OCI-M2 (cell line): ENCODE measurements around the gene CRKL.

Experiments
- DNase-seq: peaks from one replicate; lab custom pipeline; 2025; ENCODE audit not compliant: unreplicated experiment; lab: John Stamatoyannopoulos, UW

The CRKL gene

DNA sequence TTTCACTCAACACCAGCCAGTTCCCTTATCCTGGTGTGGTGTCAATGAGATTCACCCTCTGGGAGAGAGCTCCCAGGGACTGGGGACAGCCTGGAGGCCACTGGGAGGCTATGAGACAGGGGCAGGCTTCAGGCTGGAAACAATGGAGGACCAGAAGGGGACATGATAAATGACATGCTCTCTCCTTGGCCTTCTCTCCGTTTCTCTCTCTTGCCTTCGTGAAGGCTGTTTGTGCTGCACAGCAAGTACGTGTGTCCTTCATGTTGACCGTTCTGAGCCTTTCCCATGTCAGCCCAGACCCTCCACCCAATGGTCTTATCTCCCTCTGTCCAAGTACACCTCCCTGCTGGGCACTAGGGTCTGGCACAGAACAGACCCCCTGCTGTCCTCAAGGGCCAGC is 63.3 kb downstream of the CRKL start:
- DNase-seq = no peak

DNA sequence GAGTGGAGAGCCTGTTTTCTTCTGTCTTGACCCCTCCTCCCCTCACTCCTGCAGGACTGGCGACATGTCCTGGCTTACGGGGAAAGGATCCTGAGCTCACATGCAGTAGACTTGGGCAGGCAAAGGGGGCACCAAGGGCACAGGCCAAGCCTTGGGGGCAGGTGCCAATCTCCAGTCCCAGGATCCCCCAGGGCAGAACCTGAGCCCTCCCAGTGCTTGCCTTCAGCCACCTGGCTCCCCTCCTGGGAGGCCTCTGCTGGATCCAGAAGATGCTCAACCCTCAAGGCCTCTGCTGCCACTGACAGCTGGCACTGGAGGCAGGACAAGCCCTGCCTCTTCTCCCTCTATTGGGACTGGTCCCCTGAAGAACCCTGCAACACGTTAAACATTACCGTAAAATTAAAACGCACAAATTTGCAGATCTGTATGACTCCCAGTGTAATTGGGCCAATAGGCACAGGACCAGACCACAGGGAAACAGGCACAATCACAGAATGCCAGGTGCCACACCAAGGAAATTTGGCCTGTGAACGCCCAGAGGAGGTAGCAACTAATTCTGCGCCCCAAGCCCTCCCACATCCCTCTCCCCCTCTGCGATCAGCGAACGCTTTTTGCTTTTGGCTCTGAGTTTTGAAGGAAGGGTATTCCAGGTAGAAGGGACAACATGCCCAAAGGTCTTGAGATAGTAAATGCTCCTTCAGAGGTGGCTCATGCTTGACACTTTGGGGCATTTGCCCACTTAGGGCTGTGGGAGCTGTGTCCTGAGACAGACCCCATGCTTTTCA is 63.9 kb downstream of the CRKL start:
- no peak for DNase-seq

DNA sequence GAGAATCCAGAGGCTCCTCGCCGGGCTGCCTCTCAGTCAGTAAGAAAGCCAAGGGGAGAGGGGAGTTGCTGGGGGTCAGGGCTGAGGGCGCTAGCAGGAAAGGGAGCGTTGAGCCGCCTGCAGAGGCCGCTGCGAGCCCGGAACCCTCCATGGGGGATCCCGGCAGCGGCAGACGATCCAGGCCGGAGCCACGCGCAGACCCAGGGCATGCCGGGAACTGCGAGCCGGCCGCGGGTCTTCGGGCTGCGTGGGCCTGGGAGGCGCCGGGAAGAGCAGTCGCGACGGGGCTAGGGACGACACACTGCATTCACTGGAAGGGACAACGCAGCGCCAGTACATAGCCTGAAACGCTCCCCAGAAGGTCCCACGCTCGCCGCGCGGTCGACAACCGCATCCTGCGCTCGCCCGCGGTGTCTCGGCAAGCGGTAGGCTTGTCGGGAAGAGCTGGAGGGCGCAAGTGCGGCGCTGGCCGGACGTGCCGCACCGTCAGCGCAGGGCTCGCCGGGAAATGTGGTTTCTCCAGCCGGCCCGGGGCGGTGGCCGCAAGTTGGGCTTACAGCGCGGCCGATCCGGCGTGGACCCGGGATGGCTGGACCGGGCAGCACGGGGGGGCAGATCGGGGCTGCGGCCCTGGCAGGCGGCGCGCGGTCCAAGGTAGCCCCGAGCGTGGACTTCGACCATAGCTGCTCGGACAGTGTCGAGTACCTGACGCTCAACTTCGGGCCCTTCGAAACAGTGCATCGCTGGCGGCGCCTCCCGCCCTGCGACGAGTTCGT is 64.8 kb downstream of the CRKL start, which contains the start of gene LZTR1:
Gene LZTR1, plus strand, starts transcription at position 511 of the 776 bp plus-strand sequence. Its CDS starts 75 bp downstream, at position 586.
- DNase-seq = peak; percentile 67

DNA sequence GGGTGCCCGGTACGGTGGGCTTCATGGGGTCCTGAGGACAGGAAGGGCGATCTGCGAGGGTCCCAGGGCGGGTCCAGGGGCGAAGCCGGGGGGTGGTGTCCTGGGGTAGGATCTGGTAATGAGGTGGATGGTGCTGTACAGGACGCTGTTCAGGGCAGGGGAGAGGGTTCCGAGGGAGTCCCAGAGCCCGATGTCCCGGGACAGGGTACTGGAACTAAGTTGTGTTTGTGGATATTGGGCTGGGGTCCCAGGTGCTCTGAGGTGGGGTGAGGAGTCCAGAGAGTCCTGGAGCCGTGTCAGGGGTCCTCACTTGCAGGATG is 65.3 kb downstream of the CRKL start:
- DNase-seq = no peak

DNA sequence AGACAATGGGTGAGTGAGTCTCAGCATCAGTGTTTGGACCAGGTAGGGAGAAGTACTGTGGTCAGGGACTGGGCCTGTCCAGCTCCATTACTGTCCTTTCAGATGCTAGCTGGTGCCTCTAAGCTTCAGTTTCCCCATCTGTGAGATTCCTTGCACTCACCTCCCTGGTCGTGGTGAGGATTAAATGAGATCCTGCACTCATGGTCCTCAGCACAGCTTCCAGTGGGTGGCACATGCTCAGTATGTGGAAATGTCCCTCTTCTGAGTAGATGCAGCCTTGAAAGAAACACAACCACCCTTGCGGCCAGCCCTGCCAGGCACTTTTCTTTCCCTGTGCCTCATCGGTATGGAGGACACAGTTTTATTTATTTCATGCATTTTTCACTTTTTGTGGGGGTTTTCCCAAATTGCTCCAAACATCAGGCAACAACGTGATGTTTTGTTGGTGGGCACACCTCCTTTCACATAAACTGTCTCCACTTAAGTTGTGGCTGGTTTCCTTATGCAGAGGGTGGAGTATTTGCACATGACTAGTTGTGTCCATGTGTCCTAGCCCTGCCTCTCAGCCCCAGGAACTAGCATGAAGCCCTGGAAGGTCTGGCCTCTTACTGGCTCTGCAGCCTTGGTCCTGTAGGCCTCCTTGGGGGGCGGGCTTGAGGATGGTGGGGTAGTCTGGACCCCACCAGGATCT is 66.0 kb downstream of the CRKL start:
- DNase-seq = no peak

- no peak for DNase-seq
Measured at GRCh38 chr22:20985720-20986119, 68.5 kb downstream of the CRKL start.

GRCh38 chr22:20986365-20986764 is 69.2 kb downstream of the CRKL start:
- no peak for DNase-seq

DNA sequence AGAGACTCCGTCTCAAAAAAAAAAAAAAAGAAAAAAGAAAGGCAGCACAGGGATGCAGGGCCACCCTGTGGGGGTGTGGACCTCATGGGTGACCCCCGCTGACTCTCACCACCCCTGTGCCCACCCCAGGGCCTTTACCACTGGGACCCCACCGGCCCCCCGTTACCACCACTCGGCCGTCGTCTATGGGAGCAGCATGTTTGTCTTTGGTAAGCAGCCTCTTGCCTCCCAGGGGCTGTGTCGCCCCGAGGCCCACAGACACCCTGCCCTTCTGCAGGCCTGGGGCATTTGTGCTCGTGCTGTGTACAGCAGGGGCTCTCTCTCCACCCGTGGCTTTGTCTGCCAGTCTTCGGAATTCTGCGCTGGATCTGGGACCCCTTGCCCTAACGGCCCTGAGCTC is 70.2 kb downstream of the CRKL start:
- no peak for DNase-seq

DNA sequence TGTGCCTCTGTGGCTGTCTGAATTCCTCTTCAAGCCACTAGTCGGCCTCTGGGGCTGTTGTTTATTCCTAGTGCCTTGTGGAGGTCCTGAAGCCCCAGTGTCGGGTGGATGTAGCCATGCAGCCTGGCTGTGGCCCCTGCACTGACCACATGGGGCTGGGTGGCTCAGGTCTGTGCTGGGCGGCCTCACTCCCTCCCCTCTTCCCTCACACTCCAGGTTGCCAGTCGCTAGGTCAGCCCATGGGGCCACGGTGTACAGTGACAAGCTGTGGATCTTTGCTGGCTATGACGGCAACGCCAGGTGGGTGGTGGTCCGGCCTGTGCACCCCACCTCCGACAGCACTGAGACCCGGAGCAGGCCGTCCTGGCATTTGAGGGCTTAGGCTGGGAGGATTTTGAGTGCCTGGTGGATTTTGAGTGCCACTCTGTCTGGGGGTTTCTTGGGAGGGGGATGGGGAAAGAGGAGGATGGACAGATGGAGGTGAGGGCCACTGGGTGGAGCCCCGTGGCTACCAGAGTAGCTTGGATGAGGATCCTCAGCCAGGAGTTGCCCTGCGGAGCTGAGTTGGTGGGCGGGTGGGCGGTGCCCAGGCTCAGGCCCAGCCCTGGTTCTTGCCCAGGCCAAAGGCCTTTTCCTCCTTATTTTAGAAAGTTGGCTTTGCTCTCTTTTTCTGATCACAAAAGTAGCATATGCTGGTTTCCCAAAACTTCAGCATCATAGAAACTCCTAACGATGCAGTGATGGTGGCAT is 71.5 kb downstream of the CRKL start:
- no peak for DNase-seq

- no peak for DNase-seq
Measured at GRCh38 chr22:20989323-20990138, 72.3 kb downstream of the CRKL start.

- no peak for DNase-seq
Measured at GRCh38 chr22:20990184-20991180, 73.3 kb downstream of the CRKL start.

- DNase-seq = no peak
Measured at GRCh38 chr22:20991252-20992055, 74.2 kb downstream of the CRKL start.

- no peak for DNase-seq
Measured at GRCh38 chr22:20992056-20992442, 74.8 kb downstream of the CRKL start.

DNA sequence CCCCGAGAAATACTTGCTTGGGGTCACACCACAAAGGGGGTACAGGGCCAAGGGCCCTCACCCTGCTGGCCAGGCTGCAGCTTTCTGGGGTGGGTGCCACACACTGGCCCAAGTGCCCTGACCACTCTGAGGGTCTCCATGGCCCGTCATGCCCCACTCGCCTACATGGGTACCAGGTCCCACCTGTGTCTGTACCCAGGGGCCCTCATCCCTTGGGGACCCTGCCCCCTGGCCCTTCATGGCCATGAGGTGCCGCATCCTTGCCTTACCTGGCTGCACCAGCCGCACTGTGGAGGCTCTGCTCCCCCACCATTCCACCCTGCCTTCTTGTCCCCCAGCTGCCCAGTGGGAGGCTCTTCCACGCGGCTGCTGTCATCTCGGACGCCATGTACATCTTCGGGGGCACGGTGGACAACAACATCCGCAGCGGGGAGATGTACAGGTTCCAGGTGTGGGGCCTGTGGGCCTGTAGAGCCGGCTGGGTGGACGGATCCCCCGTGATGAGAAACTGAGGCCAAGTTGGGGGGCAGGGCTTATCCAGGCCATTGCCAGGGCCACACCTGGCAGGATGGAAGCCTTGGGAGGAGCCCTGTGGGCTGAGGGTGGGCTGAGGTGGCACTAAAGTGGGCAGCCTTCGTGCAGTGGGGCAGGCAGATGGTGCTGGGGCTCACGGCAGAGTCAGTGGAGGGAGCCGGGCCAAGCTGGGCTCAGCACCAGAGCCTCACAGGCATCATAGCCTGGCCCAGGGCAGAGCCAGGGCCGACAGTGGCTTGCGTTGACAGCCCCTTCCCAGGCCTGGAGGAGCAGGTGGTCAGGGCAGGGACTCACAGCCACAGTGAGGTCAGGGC is 75.5 kb downstream of the CRKL start:
- DNase-seq = no peak

- DNase-seq = no peak
Measured at GRCh38 chr22:20993304-20994127, 76.3 kb downstream of the CRKL start.

GRCh38 chr22:20994128-20994901 is 77.1 kb downstream of the CRKL start:
- no peak for DNase-seq
